ENCODE results near the gene NLRP1.

NLRP1 gene

GRCh38 chr17:5533486-5534315, 50.6 kb downstream of the NLRP1 start:
- H3K4me3 ChIP-seq (ENCODE audit: extremely low read depth, insufficient read depth, low read length, poor library complexity, severe bottlenecking): no peak overlapping the region
- H3K9me3 ChIP-seq (ENCODE audit: control insufficient read depth, low read length): no peaks in the 10 kb centered on the region
- no peak overlapping the region for H3K27ac ChIP-seq (ENCODE audit: low read depth, low read length, severe bottlenecking)
- H3K36me3 ChIP-seq (ENCODE audit: control insufficient read depth, insufficient read depth, low read length): peaks cover 4% of the 10 kb centered on the region
- peaks cover 5% of the 10 kb centered on the region for H3K4me1 ChIP-seq (ENCODE audit: control insufficient read depth, insufficient read depth, low read length, poor library complexity, severe bottlenecking)
- WGBS, 2 experiments (ENCODE audit: insufficient coverage in 2 of 2): 82 to 90% methylated on average over 7 to 14 of the region's 18 CpGs

- Histone ChIP-seq H3K4me1 (ENCODE audit: control insufficient read depth, insufficient read depth, low read length, poor library complexity, severe bottlenecking) (peaks cover 8% of the 10 kb centered on the region), H3K27ac (ENCODE audit: low read depth, low read length, severe bottlenecking) (no peak overlapping the region), H3K9me3 (ENCODE audit: control insufficient read depth, low read length) (no peaks in the 10 kb centered on the region), H3K4me3 (ENCODE audit: extremely low read depth, insufficient read depth, low read length, poor library complexity, severe bottlenecking) (no peak overlapping the region), H3K36me3 (ENCODE audit: control insufficient read depth, insufficient read depth, low read length) (peaks cover 4% of the 10 kb centered on the region)
- 80 to 90% methylated on average over 6 of the region's 8 CpGs for WGBS, 2 experiments (ENCODE audit: insufficient coverage in 2 of 2)
Observed at GRCh38 chr17:5532581-5532980, 51.7 kb downstream of the NLRP1 start.

- no peak overlapping the region for H3K27ac ChIP-seq (ENCODE audit: low read depth, low read length, severe bottlenecking)
- no peak overlapping the region for H3K4me3 ChIP-seq (ENCODE audit: extremely low read depth, insufficient read depth, low read length, poor library complexity, severe bottlenecking)
- H3K9me3 ChIP-seq (ENCODE audit: control insufficient read depth, low read length): no peaks in the 10 kb centered on the region
- peaks cover 4% of the 10 kb centered on the region for H3K36me3 ChIP-seq (ENCODE audit: control insufficient read depth, insufficient read depth, low read length)
- peaks cover 15% of the 10 kb centered on the region for H3K4me1 ChIP-seq (ENCODE audit: control insufficient read depth, insufficient read depth, low read length, poor library complexity, severe bottlenecking)
- 90 to 100% methylated on average over 2 to 4 of the region's 4 CpGs for WGBS, 2 experiments (ENCODE audit: insufficient coverage in 2 of 2)
Observed at GRCh38 chr17:5531085-5531418, 53.3 kb downstream of the NLRP1 start.

- Histone ChIP-seq H3K4me3 (ENCODE audit: extremely low read depth, insufficient read depth, low read length, poor library complexity, severe bottlenecking) (no peak overlapping the region), H3K9me3 (ENCODE audit: control insufficient read depth, low read length) (no peaks in the 10 kb centered on the region), H3K4me1 (ENCODE audit: control insufficient read depth, insufficient read depth, low read length, poor library complexity, severe bottlenecking) (peaks cover 16% of the 10 kb centered on the region), H3K36me3 (ENCODE audit: control insufficient read depth, insufficient read depth, low read length) (peaks cover 4% of the 10 kb centered on the region), H3K27ac (ENCODE audit: low read depth, low read length, severe bottlenecking) (no peak overlapping the region)
- WGBS, 2 experiments (ENCODE audit: insufficient coverage in 2 of 2): 87 to 95% methylated on average over 5 to 9 of the region's 12 CpGs
Observed at GRCh38 chr17:5530265-5531084, 53.8 kb downstream of the NLRP1 start.

- 83 to 89% methylated on average over 6 to 8 of the region's 9 CpGs for WGBS, 2 experiments (ENCODE audit: insufficient coverage in 2 of 2)
- Histone ChIP-seq H3K27ac (ENCODE audit: low read depth, low read length, severe bottlenecking) (peak overlapping the region; percentile 98), H3K4me3 (ENCODE audit: extremely low read depth, insufficient read depth, low read length, poor library complexity, severe bottlenecking) (no peak overlapping the region), H3K4me1 (ENCODE audit: control insufficient read depth, insufficient read depth, low read length, poor library complexity, severe bottlenecking) (peaks cover 16% of the 10 kb centered on the region), H3K36me3 (ENCODE audit: control insufficient read depth, insufficient read depth, low read length) (peaks cover 4% of the 10 kb centered on the region), H3K9me3 (ENCODE audit: control insufficient read depth, low read length) (no peaks in the 10 kb centered on the region)
Observed at GRCh38 chr17:5527601-5528250, 56.6 kb downstream of the NLRP1 start.

GRCh38 chr17:5526821-5527598, 57.3 kb downstream of the NLRP1 start:
- Histone ChIP-seq H3K4me3 (ENCODE audit: extremely low read depth, insufficient read depth, low read length, poor library complexity, severe bottlenecking) (no peak overlapping the region), H3K9me3 (ENCODE audit: control insufficient read depth, low read length) (no peaks in the 10 kb centered on the region), H3K36me3 (ENCODE audit: control insufficient read depth, insufficient read depth, low read length) (peaks cover 4% of the 10 kb centered on the region), H3K27ac (ENCODE audit: low read depth, low read length, severe bottlenecking) (peak overlapping the region; percentile 98), H3K4me1 (ENCODE audit: control insufficient read depth, insufficient read depth, low read length, poor library complexity, severe bottlenecking) (peaks cover 16% of the 10 kb centered on the region)
- WGBS, 2 experiments (ENCODE audit: insufficient coverage in 2 of 2): 66 to 69% methylated on average over 13 of the region's 14 CpGs

GRCh38 chr17:5523249-5523648, 61.1 kb downstream of the NLRP1 start:
- Histone ChIP-seq H3K9me3 (ENCODE audit: control insufficient read depth, low read length) (no peaks in the 10 kb centered on the region), H3K27ac (ENCODE audit: low read depth, low read length, severe bottlenecking) (no peak overlapping the region), H3K36me3 (ENCODE audit: control insufficient read depth, insufficient read depth, low read length) (no peaks in the 10 kb centered on the region), H3K4me3 (ENCODE audit: extremely low read depth, insufficient read depth, low read length, poor library complexity, severe bottlenecking) (no peak overlapping the region), H3K4me1 (ENCODE audit: control insufficient read depth, insufficient read depth, low read length, poor library complexity, severe bottlenecking) (peaks cover 23% of the 10 kb centered on the region)
- WGBS, 2 experiments (ENCODE audit: insufficient coverage in 2 of 2): 85 to 94% methylated on average over 5 of the region's 5 CpGs

GRCh38 chr17:5522476-5522875, 61.8 kb downstream of the NLRP1 start:
- Histone ChIP-seq H3K36me3 (ENCODE audit: control insufficient read depth, insufficient read depth, low read length) (no peaks in the 10 kb centered on the region), H3K9me3 (ENCODE audit: control insufficient read depth, low read length) (no peaks in the 10 kb centered on the region), H3K4me3 (ENCODE audit: extremely low read depth, insufficient read depth, low read length, poor library complexity, severe bottlenecking) (no peak overlapping the region), H3K4me1 (ENCODE audit: control insufficient read depth, insufficient read depth, low read length, poor library complexity, severe bottlenecking) (peaks cover 19% of the 10 kb centered on the region), H3K27ac (ENCODE audit: low read depth, low read length, severe bottlenecking) (no peak overlapping the region)
- 89 to 100% methylated on average over 1 of the region's 1 CpG for WGBS, 2 experiments (ENCODE audit: insufficient coverage in 2 of 2)

- WGBS, 2 experiments (ENCODE audit: insufficient coverage in 2 of 2): 71 to 91% methylated on average over 1 to 4 of the region's 5 CpGs
- no peak overlapping the region for H3K4me3 ChIP-seq (ENCODE audit: extremely low read depth, insufficient read depth, low read length, poor library complexity, severe bottlenecking)
Observed at GRCh38 chr17:5516060-5516792, 68.1 kb downstream of the NLRP1 start.

More at GRCh38 chr17:5516060-5516792, 68.1 kb downstream of the NLRP1 start:
- Histone ChIP-seq H3K36me3 (ENCODE audit: control insufficient read depth, insufficient read depth, low read length) (no peaks in the 10 kb centered on the region), H3K4me1 (ENCODE audit: control insufficient read depth, insufficient read depth, low read length, poor library complexity, severe bottlenecking) (peaks cover 19% of the 10 kb centered on the region), H3K27ac (ENCODE audit: low read depth, low read length, severe bottlenecking) (peak overlapping the region; percentile 95), H3K9me3 (ENCODE audit: control insufficient read depth, low read length) (peaks cover 3% of the 10 kb centered on the region)
